Measurements from ENCODE around the gene IDUA.

DNA sequence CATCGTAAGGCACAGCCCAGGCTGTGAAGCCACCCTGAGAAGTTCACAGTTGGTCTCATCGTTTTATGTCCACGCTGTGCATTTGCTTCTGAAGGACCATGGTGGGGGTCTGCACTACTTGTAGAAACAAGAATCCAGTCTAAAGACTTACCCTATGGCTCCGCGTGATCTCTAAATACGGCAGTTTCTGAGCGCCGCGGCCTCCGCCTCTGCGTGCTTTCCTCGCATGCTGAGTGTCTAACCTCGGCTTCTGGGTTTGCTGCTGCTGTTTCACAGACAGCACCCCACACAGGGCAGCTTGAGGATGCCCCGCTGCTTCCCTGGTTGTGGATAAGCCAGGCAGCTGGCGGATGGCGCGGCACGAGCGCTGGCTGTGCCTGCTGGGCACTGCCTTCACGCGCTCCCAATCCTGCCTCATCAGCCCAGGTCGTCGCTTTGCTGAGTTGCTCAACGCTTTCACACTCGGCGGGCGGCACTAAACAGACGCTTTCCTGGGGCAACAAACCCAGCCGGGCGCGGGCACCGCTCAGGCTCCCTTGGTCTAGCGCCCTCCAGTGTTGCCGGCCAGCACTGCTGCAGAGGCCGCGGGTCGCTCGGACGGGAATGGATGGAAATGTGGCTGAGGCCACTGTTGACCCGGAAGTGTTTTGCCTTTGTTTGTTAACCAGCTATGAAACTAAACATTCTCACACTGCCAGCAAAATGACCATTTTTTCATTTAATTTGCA lies 63.8 kb downstream of the IDUA start:
- TF ChIP-seq, protein P1, sequence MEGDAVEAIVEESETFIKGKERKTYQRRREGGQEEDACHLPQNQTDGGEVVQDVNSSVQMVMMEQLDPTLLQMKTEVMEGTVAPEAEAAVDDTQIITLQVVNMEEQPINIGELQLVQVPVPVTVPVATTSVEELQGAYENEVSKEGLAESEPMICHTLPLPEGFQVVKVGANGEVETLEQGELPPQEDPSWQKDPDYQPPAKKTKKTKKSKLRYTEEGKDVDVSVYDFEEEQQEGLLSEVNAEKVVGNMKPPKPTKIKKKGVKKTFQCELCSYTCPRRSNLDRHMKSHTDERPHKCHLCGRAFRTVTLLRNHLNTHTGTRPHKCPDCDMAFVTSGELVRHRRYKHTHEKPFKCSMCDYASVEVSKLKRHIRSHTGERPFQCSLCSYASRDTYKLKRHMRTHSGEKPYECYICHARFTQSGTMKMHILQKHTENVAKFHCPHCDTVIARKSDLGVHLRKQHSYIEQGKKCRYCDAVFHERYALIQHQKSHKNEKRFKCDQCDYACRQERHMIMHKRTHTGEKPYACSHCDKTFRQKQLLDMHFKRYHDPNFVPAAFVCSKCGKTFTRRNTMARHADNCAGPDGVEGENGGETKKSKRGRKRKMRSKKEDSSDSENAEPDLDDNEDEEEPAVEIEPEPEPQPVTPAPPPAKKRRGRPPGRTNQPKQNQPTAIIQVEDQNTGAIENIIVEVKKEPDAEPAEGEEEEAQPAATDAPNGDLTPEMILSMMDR (conservative IDR thresholded peaks at IDR 0.05; ENCODE audit: low read depth, low read length): peak; percentile 17; the same call in 1 of the 2 replicates
- no peak for TF ChIP-seq EZH2phosphoT487 (IDR thresholded peaks at IDR 0.05; ENCODE audit: borderline replicate concordance, low read length)
- no peak for TF ChIP-seq EZH2 (IDR thresholded peaks at IDR 0.05; ENCODE audit: low read length, unreplicated experiment)
